ENCODE measurements around the gene IFT74.

- TF ChIP-seq, protein P1, sequence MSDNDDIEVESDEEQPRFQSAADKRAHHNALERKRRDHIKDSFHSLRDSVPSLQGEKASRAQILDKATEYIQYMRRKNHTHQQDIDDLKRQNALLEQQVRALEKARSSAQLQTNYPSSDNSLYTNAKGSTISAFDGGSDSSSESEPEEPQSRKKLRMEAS (CRISPR knock-in tag; IDR thresholded peaks at IDR 0.05), result no peak
- TF ChIP-seq ZNF512 (CRISPR knock-in tag; IDR thresholded peaks at IDR 0.05; ENCODE audit: borderline replicate concordance) (no peak), ATF3 (CRISPR knock-in tag; conservative IDR thresholded peaks at IDR 0.05) (no peak), CTCF (IDR thresholded peaks at IDR 0.05) (no peak), USF2 (CRISPR knock-in tag; IDR thresholded peaks at IDR 0.05) (no peak), CREB1 (CRISPR knock-in tag; IDR thresholded peaks at IDR 0.05) (no peak), PRDM15 (CRISPR knock-in tag; IDR thresholded peaks at IDR 0.05) (no peak)
- TF ChIP-seq, protein P2, sequence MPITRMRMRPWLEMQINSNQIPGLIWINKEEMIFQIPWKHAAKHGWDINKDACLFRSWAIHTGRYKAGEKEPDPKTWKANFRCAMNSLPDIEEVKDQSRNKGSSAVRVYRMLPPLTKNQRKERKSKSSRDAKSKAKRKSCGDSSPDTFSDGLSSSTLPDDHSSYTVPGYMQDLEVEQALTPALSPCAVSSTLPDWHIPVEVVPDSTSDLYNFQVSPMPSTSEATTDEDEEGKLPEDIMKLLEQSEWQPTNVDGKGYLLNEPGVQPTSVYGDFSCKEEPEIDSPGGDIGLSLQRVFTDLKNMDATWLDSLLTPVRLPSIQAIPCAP (CRISPR knock-in tag; IDR thresholded peaks at IDR 0.05), result no peak
- TF ChIP-seq, protein P3, sequence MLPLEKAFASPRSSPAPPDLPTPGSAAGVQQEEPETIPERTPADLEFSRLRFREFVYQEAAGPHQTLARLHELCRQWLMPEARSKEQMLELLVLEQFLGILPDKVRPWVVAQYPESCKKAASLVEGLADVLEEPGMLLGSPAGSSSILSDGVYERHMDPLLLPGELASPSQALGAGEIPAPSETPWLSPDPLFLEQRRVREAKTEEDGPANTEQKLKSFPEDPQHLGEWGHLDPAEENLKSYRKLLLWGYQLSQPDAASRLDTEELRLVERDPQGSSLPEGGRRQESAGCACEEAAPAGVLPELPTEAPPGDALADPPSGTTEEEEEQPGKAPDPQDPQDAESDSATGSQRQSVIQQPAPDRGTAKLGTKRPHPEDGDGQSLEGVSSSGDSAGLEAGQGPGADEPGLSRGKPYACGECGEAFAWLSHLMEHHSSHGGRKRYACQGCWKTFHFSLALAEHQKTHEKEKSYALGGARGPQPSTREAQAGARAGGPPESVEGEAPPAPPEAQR (CRISPR knock-in tag; IDR thresholded peaks at IDR 0.05), result no peak
Measured at GRCh38 chr9:27042476-27042875, 86.3 kb downstream of the IFT74 start.

Data from WTC11 (cell line).